A673 (cell line): ENCODE measurements around the gene KIFC3.
A peak's percentile ranks its signal among the peaks of the same experiment; 100 is the strongest.

Experiments used
- CTCF ChIP-seq: fragments of 300-800, 200-600 bp; sonication (generic); conservative IDR thresholded peaks from 2 replicates; pipeline ENCODE4 v1.5.1; 2017; ENCODE audit warnings: low read depth, mild to moderate bottlenecking, antibody characterized with exemption, low read length, moderate library complexity, mixed read lengths
- EZH2 ChIP-seq: fragments of 200-600 bp; sonication (generic); IDR thresholded peaks from 2 replicates; pipeline ENCODE4 v1.6.1; 2017; ENCODE audit warnings: borderline replicate concordance, low read depth, mild to moderate bottlenecking, mixed read lengths, antibody characterized with exemption, low read length; ENCODE audit not compliant: poor library complexity, severe bottlenecking

GRCh38 chr16:57720142-57720575, 82.1 kb downstream of the KIFC3 start:
- TF ChIP-seq EZH2 (no peak), CTCF (peak; percentile 43)
